Peyer's patch (tissue), 4 donors: ENCODE data around the gene LEUTX.

Source experiments
- POLR2A ChIP-seq, 2 donors: fragments of 450-650 bp; IDR thresholded peaks; one replicate each; pipeline ENCODE4 v1.5.1; 2017; ENCODE audit warnings: antibody characterized with exemption in 2 of 2, mild to moderate bottlenecking in 2 of 2, moderate library complexity in 2 of 2
- TF ChIP-seq, protein P1 (sequence below), 6 experiments: fragments of 450-650 bp in 4 of 6; fragments of 200-600 bp in 2 of 6; sonication (generic) in 1 of 6; IDR thresholded peaks; one replicate each; pipeline ENCODE4 v1.5.1; 2017 to 2019; ENCODE audit warnings: antibody characterized with exemption in 6 of 6, mild to moderate bottlenecking in 3 of 6, moderate library complexity in 1 of 6

DNA sequence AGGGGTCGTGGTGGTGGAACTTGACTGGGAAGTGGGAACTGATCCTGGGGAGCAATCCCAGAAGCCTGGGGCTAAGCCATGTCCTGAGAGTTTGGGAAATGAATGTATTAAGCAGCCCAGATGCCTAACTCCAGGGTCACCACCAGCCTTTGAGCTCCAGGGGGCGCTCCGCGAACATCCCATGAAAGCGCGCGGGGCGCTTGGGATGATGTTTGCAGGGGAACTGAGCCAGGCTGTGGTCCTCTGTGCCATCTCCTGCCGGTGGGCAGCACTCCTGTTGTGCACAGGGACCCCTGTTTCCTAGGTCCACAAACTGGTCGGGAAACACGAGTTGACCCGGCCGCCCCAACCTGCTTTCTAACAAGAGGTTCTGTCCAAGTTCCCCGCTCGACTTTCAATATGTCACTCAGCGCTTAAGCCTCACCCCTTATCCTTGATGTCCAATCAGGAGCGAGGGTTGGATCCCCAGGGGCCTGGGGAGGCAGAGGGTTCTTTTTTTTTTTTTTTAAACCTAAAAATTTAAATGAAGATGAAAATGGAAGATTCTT, 14.4 kb downstream of the LEUTX start:
- TF ChIP-seq, protein P1, sequence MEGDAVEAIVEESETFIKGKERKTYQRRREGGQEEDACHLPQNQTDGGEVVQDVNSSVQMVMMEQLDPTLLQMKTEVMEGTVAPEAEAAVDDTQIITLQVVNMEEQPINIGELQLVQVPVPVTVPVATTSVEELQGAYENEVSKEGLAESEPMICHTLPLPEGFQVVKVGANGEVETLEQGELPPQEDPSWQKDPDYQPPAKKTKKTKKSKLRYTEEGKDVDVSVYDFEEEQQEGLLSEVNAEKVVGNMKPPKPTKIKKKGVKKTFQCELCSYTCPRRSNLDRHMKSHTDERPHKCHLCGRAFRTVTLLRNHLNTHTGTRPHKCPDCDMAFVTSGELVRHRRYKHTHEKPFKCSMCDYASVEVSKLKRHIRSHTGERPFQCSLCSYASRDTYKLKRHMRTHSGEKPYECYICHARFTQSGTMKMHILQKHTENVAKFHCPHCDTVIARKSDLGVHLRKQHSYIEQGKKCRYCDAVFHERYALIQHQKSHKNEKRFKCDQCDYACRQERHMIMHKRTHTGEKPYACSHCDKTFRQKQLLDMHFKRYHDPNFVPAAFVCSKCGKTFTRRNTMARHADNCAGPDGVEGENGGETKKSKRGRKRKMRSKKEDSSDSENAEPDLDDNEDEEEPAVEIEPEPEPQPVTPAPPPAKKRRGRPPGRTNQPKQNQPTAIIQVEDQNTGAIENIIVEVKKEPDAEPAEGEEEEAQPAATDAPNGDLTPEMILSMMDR (IDR thresholded peaks at IDR 0.05): peak; percentile 73 to 85 (median 80)
- no peak for TF ChIP-seq POLR2A (IDR thresholded peaks at IDR 0.05)
